Measurements from ENCODE around the gene DOCK2. TPM values are rescaled to one million over a fixed set of nuclear protein-coding genes. Genes with fewer than 3 reads are reported as not detected.

The DOCK2 gene
- total and polyA plus RNA-seq, 7 donors = 2.3 to 21.1 (median 12.5) TPM

DNA sequence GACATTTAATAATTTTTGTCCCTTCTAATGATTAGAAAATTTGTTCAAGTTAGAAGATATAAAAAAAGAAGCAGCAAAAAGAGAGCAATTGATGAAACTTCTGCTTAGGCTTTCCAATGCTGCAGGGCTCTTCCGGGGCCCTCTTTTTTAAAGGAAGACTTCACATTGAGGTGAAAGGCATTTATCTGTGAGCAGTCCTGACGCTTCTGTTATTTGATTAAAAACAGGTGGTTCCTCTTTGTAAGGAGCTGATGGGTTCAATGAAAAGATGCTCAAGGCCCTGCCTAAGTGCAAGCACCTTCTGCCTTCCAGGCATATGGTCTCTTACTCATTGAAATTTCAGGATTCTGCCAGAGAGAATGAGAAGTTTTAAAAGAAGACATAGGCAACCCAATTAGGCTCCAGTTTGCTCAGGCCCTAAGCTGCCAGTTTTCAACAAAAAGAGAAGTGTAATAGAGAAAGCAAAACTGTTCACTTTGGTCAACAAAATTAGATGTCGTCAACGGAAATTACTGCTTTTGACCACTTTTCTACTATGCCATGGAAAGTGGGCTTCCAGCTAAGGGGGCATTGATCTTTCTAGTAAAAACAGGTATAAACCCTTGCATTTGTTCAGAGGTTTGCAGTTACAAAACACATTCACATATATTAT lies 243.1 kb downstream of the DOCK2 start:
- WGBS, 2 donors = 67 to 76% methylated on average over 4 of the region's 4 CpGs
- Histone ChIP-seq H3K4me3 (no peak overlapping the region), H3K9me3 (no peaks in the 10 kb centered on the region), H3K36me3 (no peaks in the 10 kb centered on the region), H3K27ac (no peak overlapping the region), H3K27me3 (no peaks in the 10 kb centered on the region), H3K4me1 (no peaks in the 10 kb centered on the region)
- no peak for TF ChIP-seq POLR2AphosphoS5 (IDR thresholded peaks at IDR 0.05)
- no peak for TF ChIP-seq POLR2A (IDR thresholded peaks at IDR 0.05)
- TF ChIP-seq EP300 (IDR thresholded peaks at IDR 0.05) = no peak
- no peak for TF ChIP-seq CTCF (IDR thresholded peaks at IDR 0.05)
- intact Hi-C loops (cut with DNase I) = no loop called here
- DNase-seq = no peak

DNA sequence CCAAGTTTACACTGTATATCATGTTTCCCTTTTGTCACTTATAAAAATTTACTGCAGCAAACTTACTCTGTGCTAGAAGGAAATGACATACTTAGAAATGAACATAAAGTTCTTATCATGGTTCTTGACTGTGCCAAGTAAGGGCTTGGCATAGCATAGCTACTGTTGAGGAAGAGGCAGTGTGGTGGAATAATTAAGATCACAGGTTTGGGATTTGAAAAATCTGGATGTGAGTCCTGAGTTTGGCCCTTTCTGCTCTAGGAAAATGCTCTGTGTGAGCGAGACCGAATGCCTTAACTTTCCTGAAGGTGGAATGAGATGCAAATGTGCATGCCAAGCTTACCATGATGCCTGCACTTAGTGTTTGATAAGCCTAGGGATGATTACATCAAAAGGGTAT lies 243.7 kb downstream of the DOCK2 start:
- no peaks in the 10 kb centered on the region for H3K36me3 ChIP-seq
- no peaks in the 10 kb centered on the region for H3K4me1 ChIP-seq
- H3K27ac ChIP-seq = no peak overlapping the region
- WGBS, 2 donors = 91 to 92% methylated on average over 2 of the region's 2 CpGs
- no peak for DNase-seq
- no peak overlapping the region for H3K4me3 ChIP-seq
- intact Hi-C loops (cut with DNase I) = no loop called here
- H3K27me3 ChIP-seq = no peaks in the 10 kb centered on the region
- H3K9me3 ChIP-seq = no peaks in the 10 kb centered on the region
- TF ChIP-seq POLR2A (IDR thresholded peaks at IDR 0.05) = no peak
- TF ChIP-seq CTCF (IDR thresholded peaks at IDR 0.05) = no peak
- no peak for TF ChIP-seq EP300 (IDR thresholded peaks at IDR 0.05)
- no peak for TF ChIP-seq POLR2AphosphoS5 (IDR thresholded peaks at IDR 0.05)

DNA sequence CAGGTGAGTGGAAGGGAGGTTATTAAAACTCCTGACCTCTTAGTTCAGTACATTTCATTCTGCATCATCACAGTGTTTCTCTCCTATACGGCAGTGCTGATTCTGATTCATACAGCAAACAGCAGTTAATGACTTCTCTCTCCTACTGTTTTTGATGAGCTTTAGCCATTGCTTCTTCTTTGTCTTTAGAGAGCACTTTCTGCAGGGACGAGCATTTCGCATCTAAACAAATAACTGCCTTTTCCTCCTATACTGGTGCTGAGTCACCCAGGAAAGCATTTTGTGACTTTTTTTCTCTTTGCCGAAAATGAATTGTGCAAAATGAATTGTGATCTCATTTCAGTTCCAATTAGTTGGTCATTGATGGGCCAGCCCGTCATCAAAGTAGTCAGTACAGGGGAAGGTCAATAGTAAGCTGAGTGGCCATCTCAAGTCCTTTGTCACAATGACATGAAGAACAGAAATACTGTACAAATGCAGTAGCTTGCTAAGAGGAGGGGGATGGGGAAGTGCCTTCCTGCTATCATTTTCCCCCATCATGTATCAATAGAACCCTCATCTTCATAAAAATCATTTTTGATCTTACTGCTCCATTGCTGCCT lies 244.7 kb downstream of the DOCK2 start:
- intact Hi-C loops (cut with DNase I) = no loop called here
- H3K27ac ChIP-seq = no peak overlapping the region
- H3K27me3 ChIP-seq = no peaks in the 10 kb centered on the region
- WGBS, 2 donors = 71 to 85% methylated on average over 5 of the region's 5 CpGs
- H3K36me3 ChIP-seq = no peaks in the 10 kb centered on the region
- no peak for DNase-seq
- no peaks in the 10 kb centered on the region for H3K4me1 ChIP-seq
- no peaks in the 10 kb centered on the region for H3K9me3 ChIP-seq
- no peak overlapping the region for H3K4me3 ChIP-seq
- TF ChIP-seq POLR2A (IDR thresholded peaks at IDR 0.05) = no peak
- TF ChIP-seq POLR2AphosphoS5 (IDR thresholded peaks at IDR 0.05) = no peak
- TF ChIP-seq EP300 (IDR thresholded peaks at IDR 0.05) = no peak

- H3K9me3 ChIP-seq = no peaks in the 10 kb centered on the region
- H3K36me3 ChIP-seq = no peaks in the 10 kb centered on the region
- DNase-seq = no peak
- H3K4me3 ChIP-seq = no peak overlapping the region
- 72 to 74% methylated on average over 2 of the region's 2 CpGs for WGBS, 2 donors
- no peak for TF ChIP-seq POLR2A (IDR thresholded peaks at IDR 0.05)
- TF ChIP-seq CTCF (IDR thresholded peaks at IDR 0.05) = no peak
- TF ChIP-seq EP300 (IDR thresholded peaks at IDR 0.05) = no peak
- no peak for TF ChIP-seq POLR2AphosphoS5 (IDR thresholded peaks at IDR 0.05)
- H3K4me1 ChIP-seq = no peaks in the 10 kb centered on the region
- no peaks in the 10 kb centered on the region for H3K27me3 ChIP-seq
- intact Hi-C loops (cut with DNase I) = no loop called here
- no peak overlapping the region for H3K27ac ChIP-seq
Measured at GRCh38 chr5:169886033-169886432, 249.0 kb downstream of the DOCK2 start.

GRCh38 chr5:169886677-169887076 lies 249.6 kb downstream of the DOCK2 start:
- H3K9me3 ChIP-seq = no peaks in the 10 kb centered on the region
- intact Hi-C loops (cut with DNase I) = no loop called here
- H3K27me3 ChIP-seq = no peaks in the 10 kb centered on the region
- TF ChIP-seq POLR2AphosphoS5 (IDR thresholded peaks at IDR 0.05) (no peak), EP300 (IDR thresholded peaks at IDR 0.05) (no peak)
- H3K4me1 ChIP-seq = no peaks in the 10 kb centered on the region
- H3K4me3 ChIP-seq = no peak overlapping the region
- no peak overlapping the region for H3K27ac ChIP-seq
- no peaks in the 10 kb centered on the region for H3K36me3 ChIP-seq
- WGBS, 2 donors = 89 to 91% methylated on average over 4 of the region's 4 CpGs
- no peak for DNase-seq
